ENCODE results near the gene MPL. TPM values are rescaled to one million over a fixed set of nuclear protein-coding genes. Genes with fewer than 3 reads are reported as not detected.

The MPL gene
- total RNA-seq, 1 experiment from 2014 or later = not detected

DNA sequence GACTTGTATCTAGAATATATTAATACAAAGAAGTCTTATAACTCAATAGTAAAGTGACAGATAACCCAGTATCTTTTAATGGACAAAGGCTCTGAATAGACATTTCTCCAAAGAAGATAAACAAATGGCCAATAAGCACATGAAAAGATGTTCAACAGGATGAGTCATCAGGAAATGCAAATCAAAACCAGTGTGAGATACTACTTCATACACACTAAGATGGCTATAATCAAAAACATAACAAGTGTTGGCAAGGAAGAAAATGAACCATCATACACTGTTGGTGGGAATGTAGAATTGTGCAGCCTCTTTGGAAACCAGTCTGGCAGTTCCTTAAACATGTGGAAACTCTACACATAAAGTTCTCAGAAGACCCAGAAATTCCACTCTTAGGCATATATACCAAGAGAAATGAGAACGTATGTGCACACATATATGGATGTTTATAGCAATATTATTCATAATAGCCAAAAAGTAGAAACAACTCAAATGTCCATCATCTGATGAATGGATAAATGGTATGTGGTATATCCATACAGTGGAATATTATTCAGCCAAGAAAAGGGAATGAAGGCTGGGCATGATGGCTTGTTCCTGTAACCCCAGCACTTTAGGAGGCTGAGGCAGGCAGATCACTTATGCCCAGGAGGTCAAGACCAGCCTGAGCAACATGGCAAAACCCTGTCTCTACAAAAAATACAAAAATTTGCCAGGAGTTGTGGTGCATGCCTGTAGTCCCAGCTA lies 9.9 kb upstream of the MPL start:
- Histone ChIP-seq H2AFZ (ENCODE audit: low read length) (no peak overlapping the region), H3K9ac (ENCODE audit: low read length) (no peak overlapping the region), H3K27ac (ENCODE audit: low read length) (no peak overlapping the region), H4K20me1 (ENCODE audit: insufficient read depth, low read depth, low read length) (no peaks in the 10 kb centered on the region), H3K9me2 (replicated peaks; ENCODE audit: insufficient read depth, low read length) (no peaks in the 10 kb centered on the region), H3K4me1 (ENCODE audit: low read length) (no peaks in the 10 kb centered on the region), H3K4me3 (ENCODE audit: low read length) (no peak overlapping the region), H3K79me2 (ENCODE audit: low read length) (no peaks in the 10 kb centered on the region), H3K27me3 (ENCODE audit: low read length) (no peaks in the 10 kb centered on the region; the same call in 1 of the 2 replicates), H3K4me2 (ENCODE audit: low read depth, low read length, poor library complexity, severe bottlenecking) (no peak overlapping the region), H3K9me3 (ENCODE audit: low read length) (peaks cover 10% of the 10 kb centered on the region), H3K36me3 (ENCODE audit: insufficient read depth, low read length) (no peaks in the 10 kb centered on the region; the same call in 1 of the 2 replicates)
- no peak for DNase-seq

DNA sequence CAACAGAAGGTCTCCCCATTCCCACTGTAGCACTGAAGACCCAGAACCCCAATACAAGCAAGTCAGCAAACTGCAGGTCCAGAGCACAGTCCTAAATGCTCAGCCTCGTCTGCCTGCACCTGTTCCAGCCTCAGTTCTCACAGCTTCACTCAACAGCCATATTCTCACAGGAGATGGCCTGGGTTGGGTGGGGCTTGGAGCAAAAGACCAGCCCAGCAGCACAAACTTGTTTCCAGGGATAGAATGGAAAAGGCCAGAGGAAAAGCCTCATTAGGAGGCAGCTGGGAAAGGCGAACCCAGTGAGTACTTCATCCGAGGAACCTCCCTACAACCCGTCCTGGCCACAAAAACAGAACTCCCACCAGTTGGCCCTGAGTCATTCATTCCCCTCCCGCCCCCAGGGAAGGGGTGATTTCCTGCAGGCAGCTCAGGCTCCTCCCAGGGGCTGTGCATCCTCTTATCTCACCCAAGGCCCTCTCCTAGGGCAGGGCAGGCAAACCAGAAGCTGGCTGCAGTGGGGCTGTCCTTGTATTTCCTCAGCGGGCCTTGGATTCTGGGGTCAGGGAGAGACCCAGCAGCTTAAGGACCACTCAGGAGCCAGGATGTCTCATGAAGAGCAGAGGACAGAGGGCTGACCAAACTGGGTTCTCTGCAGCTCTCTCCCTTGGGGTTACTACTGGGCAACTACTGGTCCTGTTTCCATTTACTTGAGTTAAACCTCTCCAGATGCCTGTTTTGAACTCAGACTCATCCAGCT lies 7.4 kb upstream of the MPL start:
- H3K4me2 ChIP-seq (ENCODE audit: low read depth, low read length, poor library complexity, severe bottlenecking) = no peak overlapping the region
- no peak for DNase-seq
- H3K36me3 ChIP-seq (ENCODE audit: insufficient read depth, low read length) = no peaks in the 10 kb centered on the region; the same call in 1 of the 2 replicates
- no peaks in the 10 kb centered on the region for H4K20me1 ChIP-seq (ENCODE audit: insufficient read depth, low read depth, low read length)
- H3K9me2 ChIP-seq (replicated peaks; ENCODE audit: insufficient read depth, low read length) = no peaks in the 10 kb centered on the region
- H3K27ac ChIP-seq (ENCODE audit: low read length) = no peak overlapping the region
- no peaks in the 10 kb centered on the region; the same call in 1 of the 2 replicates for H3K27me3 ChIP-seq (ENCODE audit: low read length)
- H3K9ac ChIP-seq (ENCODE audit: low read length) = no peak overlapping the region
- no peak overlapping the region for H3K4me3 ChIP-seq (ENCODE audit: low read length)
- no peak overlapping the region for H2AFZ ChIP-seq (ENCODE audit: low read length)
- H3K9me3 ChIP-seq (ENCODE audit: low read length) = peaks cover 10% of the 10 kb centered on the region
- no peaks in the 10 kb centered on the region for H3K79me2 ChIP-seq (ENCODE audit: low read length)
- H3K4me1 ChIP-seq (ENCODE audit: low read length) = no peaks in the 10 kb centered on the region

DNA sequence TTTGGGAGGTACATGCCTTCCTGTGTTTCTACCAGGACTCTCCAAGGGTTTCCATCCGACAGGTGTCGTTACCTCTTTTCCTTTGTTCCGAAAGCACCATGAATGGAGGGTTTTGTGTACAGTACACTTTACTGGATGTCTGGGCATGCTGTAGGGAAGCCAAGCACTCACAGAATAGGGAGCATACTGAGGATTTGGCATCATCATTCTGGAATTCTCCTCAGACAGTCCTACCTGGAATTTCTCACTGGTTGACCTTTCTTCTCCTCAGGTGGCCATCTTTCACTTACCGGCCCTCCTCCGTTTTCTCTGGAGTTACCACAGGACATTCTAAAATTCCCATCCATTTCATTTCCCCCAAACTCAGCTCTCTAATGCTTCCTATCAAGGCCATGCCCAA lies 5.9 kb upstream of the MPL start:
- no peak overlapping the region for H3K9ac ChIP-seq (ENCODE audit: low read length)
- no peak overlapping the region for H3K4me2 ChIP-seq (ENCODE audit: low read depth, low read length, poor library complexity, severe bottlenecking)
- H3K36me3 ChIP-seq (ENCODE audit: insufficient read depth, low read length) = no peaks in the 10 kb centered on the region
- H3K4me1 ChIP-seq (ENCODE audit: low read length) = no peaks in the 10 kb centered on the region
- no peaks in the 10 kb centered on the region; the same call in 1 of the 2 replicates for H3K27me3 ChIP-seq (ENCODE audit: low read length)
- peaks cover 6% of the 10 kb centered on the region; the same call in 1 of the 2 replicates for H3K9me3 ChIP-seq (ENCODE audit: low read length)
- no peak overlapping the region for H3K4me3 ChIP-seq (ENCODE audit: low read length)
- H2AFZ ChIP-seq (ENCODE audit: low read length) = no peak overlapping the region
- H3K9me2 ChIP-seq (replicated peaks; ENCODE audit: insufficient read depth, low read length) = no peaks in the 10 kb centered on the region
- no peak for DNase-seq
- H4K20me1 ChIP-seq (ENCODE audit: insufficient read depth, low read depth, low read length) = no peaks in the 10 kb centered on the region
- no peak overlapping the region for H3K27ac ChIP-seq (ENCODE audit: low read length)
- H3K79me2 ChIP-seq (ENCODE audit: low read length) = no peaks in the 10 kb centered on the region

DNA sequence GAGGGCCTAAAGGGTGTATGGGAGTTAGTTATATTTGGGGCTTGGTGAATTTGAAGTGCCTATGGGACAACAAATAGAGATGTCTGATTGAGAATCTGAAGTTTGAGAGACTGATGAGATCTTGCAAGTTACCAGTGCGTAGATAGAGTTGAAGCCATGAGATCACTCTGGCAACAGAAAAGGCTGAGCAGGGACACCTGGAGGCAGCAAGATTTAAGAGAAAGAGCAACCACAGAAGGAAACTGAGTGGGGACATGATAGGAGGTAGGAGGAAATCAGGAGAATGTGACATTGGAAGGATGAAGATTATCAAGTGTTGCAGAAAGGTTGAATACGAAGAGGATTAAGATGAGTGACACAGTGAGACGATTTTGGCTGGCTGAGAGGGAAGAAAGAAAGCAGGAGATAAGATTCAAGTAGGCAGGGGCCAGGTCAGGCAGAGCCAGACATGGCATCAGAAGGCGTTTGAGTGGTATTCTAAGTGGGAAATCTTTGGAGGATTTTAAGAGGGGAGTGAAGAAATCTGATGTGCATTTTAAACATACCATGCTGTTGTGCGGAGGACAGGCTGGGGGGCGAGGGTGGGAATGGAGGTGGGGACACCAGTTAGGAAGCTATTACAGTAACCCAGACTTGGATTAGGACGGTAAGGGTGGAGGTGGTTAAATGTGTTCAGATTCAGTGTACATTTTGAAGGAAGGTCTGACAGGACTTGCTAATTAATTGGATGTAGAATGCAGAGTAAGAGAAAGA lies 3.0 kb upstream of the MPL start:
- no peaks in the 10 kb centered on the region for H4K20me1 ChIP-seq (ENCODE audit: insufficient read depth, low read depth, low read length)
- H3K79me2 ChIP-seq (ENCODE audit: low read length) = no peaks in the 10 kb centered on the region
- DNase-seq = no peak
- H3K9me3 ChIP-seq (ENCODE audit: low read length) = no peaks in the 10 kb centered on the region
- no peaks in the 10 kb centered on the region for H3K36me3 ChIP-seq (ENCODE audit: insufficient read depth, low read length)
- H3K9me2 ChIP-seq (replicated peaks; ENCODE audit: insufficient read depth, low read length) = no peaks in the 10 kb centered on the region
- H3K4me2 ChIP-seq (ENCODE audit: low read depth, low read length, poor library complexity, severe bottlenecking) = no peak overlapping the region
- no peak overlapping the region for H3K27ac ChIP-seq (ENCODE audit: low read length)
- no peak overlapping the region for H3K4me3 ChIP-seq (ENCODE audit: low read length)
- H2AFZ ChIP-seq (ENCODE audit: low read length) = no peak overlapping the region
- H3K4me1 ChIP-seq (ENCODE audit: low read length) = no peaks in the 10 kb centered on the region
- no peak overlapping the region for H3K9ac ChIP-seq (ENCODE audit: low read length)
- no peaks in the 10 kb centered on the region for H3K27me3 ChIP-seq (ENCODE audit: low read length)

DNA sequence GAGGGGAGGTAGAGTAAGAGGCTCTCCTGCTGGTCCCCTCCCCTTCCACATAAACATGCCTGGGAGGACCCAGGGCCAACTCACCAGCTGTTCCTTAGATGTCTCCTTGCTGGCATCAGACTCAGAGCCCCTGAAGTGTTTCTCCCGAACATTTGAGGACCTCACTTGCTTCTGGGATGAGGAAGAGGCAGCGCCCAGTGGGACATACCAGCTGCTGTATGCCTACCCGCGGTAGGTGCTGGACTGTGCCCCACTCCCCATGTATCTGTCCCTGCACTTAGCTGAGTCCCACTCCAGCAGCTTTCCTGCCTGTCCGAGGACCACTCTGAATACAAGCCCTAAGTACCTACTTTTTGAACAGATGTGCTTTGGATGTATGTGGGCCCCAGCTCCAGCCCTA lies 383 bp downstream of the MPL start:
- no peaks in the 10 kb centered on the region for H4K20me1 ChIP-seq (ENCODE audit: insufficient read depth, low read depth, low read length)
- peaks cover 12% of the 10 kb centered on the region for H3K4me1 ChIP-seq (ENCODE audit: low read length)
- H3K27me3 ChIP-seq (ENCODE audit: low read length) = no peaks in the 10 kb centered on the region
- no peaks in the 10 kb centered on the region for H3K36me3 ChIP-seq (ENCODE audit: insufficient read depth, low read length)
- H3K9me3 ChIP-seq (ENCODE audit: low read length) = no peaks in the 10 kb centered on the region
- H3K9me2 ChIP-seq (replicated peaks; ENCODE audit: insufficient read depth, low read length) = no peaks in the 10 kb centered on the region
- H3K4me3 ChIP-seq (ENCODE audit: low read length) = no peak overlapping the region
- no peak overlapping the region for H2AFZ ChIP-seq (ENCODE audit: low read length)
- no peak overlapping the region for H3K9ac ChIP-seq (ENCODE audit: low read length)
- H3K4me2 ChIP-seq (ENCODE audit: low read depth, low read length, poor library complexity, severe bottlenecking) = no peak overlapping the region
- H3K27ac ChIP-seq (ENCODE audit: low read length) = no peak overlapping the region
- DNase-seq = no peak
- no peaks in the 10 kb centered on the region for H3K79me2 ChIP-seq (ENCODE audit: low read length)

DNA sequence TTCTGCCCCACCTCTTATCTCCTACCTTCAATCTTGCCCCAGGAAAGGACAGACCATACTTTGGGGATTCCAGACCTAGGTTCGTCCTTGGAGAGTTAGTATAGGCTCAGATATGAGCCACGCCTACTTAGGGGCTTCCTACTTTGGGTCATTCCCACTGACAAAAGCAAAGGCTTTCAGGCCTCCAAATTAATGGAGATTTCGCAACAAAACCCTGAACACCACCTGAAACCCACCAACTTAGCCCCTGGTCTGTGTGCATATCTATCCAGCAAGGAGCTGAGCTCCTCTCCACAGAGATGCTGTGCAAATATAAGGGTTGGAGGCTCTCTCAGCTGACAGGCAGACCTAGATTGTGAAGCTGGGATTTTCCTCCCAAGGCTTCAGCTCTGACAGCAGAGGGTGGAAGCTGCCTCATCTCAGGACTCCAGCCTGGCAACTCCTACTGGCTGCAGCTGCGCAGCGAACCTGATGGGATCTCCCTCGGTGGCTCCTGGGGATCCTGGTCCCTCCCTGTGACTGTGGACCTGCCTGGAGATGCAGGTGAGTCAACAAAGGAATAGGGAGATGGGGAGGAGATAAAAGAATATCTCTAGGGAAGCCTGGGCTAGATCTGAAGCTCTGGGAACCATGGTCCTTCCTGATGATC lies 2.1 kb downstream of the MPL start:
- Histone ChIP-seq H3K36me3 (ENCODE audit: insufficient read depth, low read length) (no peaks in the 10 kb centered on the region), H3K4me2 (ENCODE audit: low read depth, low read length, poor library complexity, severe bottlenecking) (no peak overlapping the region)

DNA sequence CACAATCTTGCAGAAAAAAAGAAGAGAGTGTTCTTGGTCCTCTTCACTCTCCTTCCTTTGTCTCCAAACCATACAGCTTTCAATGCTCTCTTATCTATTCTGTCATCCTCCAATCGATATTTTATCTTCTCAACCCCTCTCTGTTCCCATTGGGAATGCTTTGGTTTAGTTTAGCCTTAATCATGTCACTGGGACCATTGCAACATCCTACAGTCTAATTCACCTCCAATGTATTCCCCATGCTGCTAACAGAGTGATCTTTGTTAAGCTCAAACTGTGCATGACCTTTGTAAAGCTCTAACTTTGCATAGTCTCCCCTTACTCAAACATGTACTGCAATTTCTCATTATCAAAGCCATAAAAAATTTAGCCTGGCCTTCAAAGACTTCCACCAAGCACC lies 2.9 kb downstream of the MPL start:
- Histone ChIP-seq H3K27me3 (ENCODE audit: low read length) (no peaks in the 10 kb centered on the region), H3K4me1 (ENCODE audit: low read length) (peaks cover 12% of the 10 kb centered on the region), H3K9ac (ENCODE audit: low read length) (no peak overlapping the region), H3K9me3 (ENCODE audit: low read length) (no peaks in the 10 kb centered on the region), H3K27ac (ENCODE audit: low read length) (no peak overlapping the region), H3K4me3 (ENCODE audit: low read length) (no peak overlapping the region), H3K36me3 (ENCODE audit: insufficient read depth, low read length) (no peaks in the 10 kb centered on the region), H2AFZ (ENCODE audit: low read length) (no peak overlapping the region), H4K20me1 (ENCODE audit: insufficient read depth, low read depth, low read length) (no peaks in the 10 kb centered on the region), H3K9me2 (replicated peaks; ENCODE audit: insufficient read depth, low read length) (no peaks in the 10 kb centered on the region), H3K4me2 (ENCODE audit: low read depth, low read length, poor library complexity, severe bottlenecking) (no peak overlapping the region), H3K79me2 (ENCODE audit: low read length) (no peaks in the 10 kb centered on the region)
- no peak for DNase-seq

More for the DNA sequence above, 2.1 kb downstream of the MPL start:
- H3K9me2 ChIP-seq (replicated peaks; ENCODE audit: insufficient read depth, low read length) = no peaks in the 10 kb centered on the region
- H3K27me3 ChIP-seq (ENCODE audit: low read length) = no peaks in the 10 kb centered on the region
- H3K4me3 ChIP-seq (ENCODE audit: low read length) = no peak overlapping the region
- H3K9me3 ChIP-seq (ENCODE audit: low read length) = no peaks in the 10 kb centered on the region
- H2AFZ ChIP-seq (ENCODE audit: low read length) = no peak overlapping the region
- H4K20me1 ChIP-seq (ENCODE audit: insufficient read depth, low read depth, low read length) = no peaks in the 10 kb centered on the region
- no peak for DNase-seq
- no peaks in the 10 kb centered on the region for H3K79me2 ChIP-seq (ENCODE audit: low read length)
- peaks cover 12% of the 10 kb centered on the region for H3K4me1 ChIP-seq (ENCODE audit: low read length)
- no peak overlapping the region for H3K9ac ChIP-seq (ENCODE audit: low read length)
- no peak overlapping the region for H3K27ac ChIP-seq (ENCODE audit: low read length)
